ENCODE measurements around the gene KCTD11.

Gene KCTD11

GRCh38 chr17:7343250-7343649 is 8.7 kb upstream of the KCTD11 start:
- no peak for TF ChIP-seq CTCF (IDR thresholded peaks at IDR 0.05; ENCODE audit: extremely low read depth, insufficient read depth, missing control alignments)
- no peak for DNase-seq (ENCODE audit: low spot score)
- in situ Hi-C loops (cut with MboI; ENCODE audit: low pct_unique_long_range_greater_than_20kb, low sequenced_read_pairs, unreplicated experiment) = no loop called here

- in situ Hi-C loops (cut with MboI; ENCODE audit: low pct_unique_long_range_greater_than_20kb, low sequenced_read_pairs, unreplicated experiment) = no loop called here
- DNase-seq (ENCODE audit: low spot score) = no peak
- no peak for TF ChIP-seq CTCF (IDR thresholded peaks at IDR 0.05; ENCODE audit: extremely low read depth, insufficient read depth, missing control alignments)
Observed at GRCh38 chr17:7346761-7347614, 5.0 kb upstream of the KCTD11 start.

- in situ Hi-C loops (cut with MboI; ENCODE audit: low pct_unique_long_range_greater_than_20kb, low sequenced_read_pairs, unreplicated experiment) = no loop called here
- no peak for TF ChIP-seq CTCF (IDR thresholded peaks at IDR 0.05; ENCODE audit: extremely low read depth, insufficient read depth, missing control alignments)
- DNase-seq (ENCODE audit: low spot score) = no peak
Observed at GRCh38 chr17:7347630-7348477, 4.1 kb upstream of the KCTD11 start.

- in situ Hi-C loops (cut with MboI; ENCODE audit: low pct_unique_long_range_greater_than_20kb, low sequenced_read_pairs, unreplicated experiment) = no loop called here
- no peak for DNase-seq (ENCODE audit: low spot score)
- no peak for TF ChIP-seq CTCF (IDR thresholded peaks at IDR 0.05; ENCODE audit: extremely low read depth, insufficient read depth, missing control alignments)
Observed at GRCh38 chr17:7348478-7349242, 3.3 kb upstream of the KCTD11 start.

GRCh38 chr17:7352503-7352889 is 534 bp downstream of the KCTD11 start:
- peak; percentile 64 for DNase-seq (ENCODE audit: low spot score)
- in situ Hi-C loops (cut with MboI; ENCODE audit: low pct_unique_long_range_greater_than_20kb, low sequenced_read_pairs, unreplicated experiment) = loop anchor here (25.0 kb wide), 1 partner anchor 210 kb away; the partner anchor contains the start of genes SENP3 and TNFSF13
- no peak for TF ChIP-seq CTCF (IDR thresholded peaks at IDR 0.05; ENCODE audit: extremely low read depth, insufficient read depth, missing control alignments)

All from GM13977 (cell line).